Spinal cord (tissue), 10 donors: Measurements from ENCODE around the gene PRICKLE2. TPM values are rescaled to one million over a fixed set of nuclear protein-coding genes. Genes with fewer than 3 reads are reported as not detected.

Source experiments
- DNase-seq, 6 donors: peaks; one replicate each; pipeline versions ENCODE4 v3.0.0 to v3.0.0-alpha.2; 2013 to 2015; ENCODE audit warnings: low spot score in 6 of 6, low read depth in 4 of 6
- H3K27ac ChIP-seq: one replicate; pipeline ENCODE4 v1.5.1; 2013; ENCODE audit warnings: low read depth, low read length, control low read depth
- H3K27me3 ChIP-seq: one replicate; pipeline ENCODE4 v1.6.1; 2013; ENCODE audit warnings: low read length; ENCODE audit not compliant: control insufficient read depth, insufficient read depth
- H3K36me3 ChIP-seq: one replicate; pipeline ENCODE4 v1.6.1; 2013; ENCODE audit warnings: low read length; ENCODE audit not compliant: control insufficient read depth, insufficient read depth
- H3K4me1 ChIP-seq: one replicate; pipeline ENCODE4 v1.6.1; 2013; ENCODE audit warnings: low read length; ENCODE audit not compliant: control insufficient read depth, insufficient read depth
- H3K4me3 ChIP-seq: one replicate; pipeline ENCODE4 v1.5.1; 2013; ENCODE audit warnings: low read depth, low read length, control low read depth
- H3K9me3 ChIP-seq: one replicate; pipeline ENCODE4 v1.6.1; 2013; ENCODE audit warnings: low read length; ENCODE audit not compliant: control insufficient read depth, insufficient read depth
- WGBS: methylation state at CpG from one replicate; pipeline ENCODE4 v1.1.5; 2013; ENCODE audit warnings: missing lambda C conversion rate; ENCODE audit not compliant: insufficient coverage; 5-methylcytosine and 5-hydroxymethylcytosine counted together
- polyA plus RNA-seq, 2 donors: library from polyadenylated mRNA; unstranded; fragments of 120-200 nt; gene quantifications; one replicate each; pipeline ENCODE4 v1.2.1, GENCODE V29; 2013; ENCODE audit not compliant: insufficient read length in 2 of 2
- total RNA-seq, 2 donors: library from RNA; depleted of rRNA in 1 of 2; stranded (reverse); fragments of 120-200 nt in 1 of 2; fragments of >200 nt in 1 of 2; gene quantifications; one replicate each; pipeline versions ENCODE4 v1.2.3 to v1.2.4, GENCODE V29; 2013 to 2014
- donor health status: healthy.

The PRICKLE2 gene
- total and polyA plus RNA-seq, 4 donors = 24.2 to 51.3 (median 27.3) TPM

GRCh38 chr3:64064804-64065203 lies 160.5 kb downstream of the PRICKLE2 start:
- H3K36me3 ChIP-seq = no peaks in the 10 kb centered on the region
- no peak overlapping the region for H3K27ac ChIP-seq
- no peaks in the 10 kb centered on the region for H3K9me3 ChIP-seq
- peaks cover 5% of the 10 kb centered on the region for H3K4me1 ChIP-seq
- WGBS = 83% methylated on average over 2 of the region's 2 CpGs
- no peak for DNase-seq
- no peaks in the 10 kb centered on the region for H3K27me3 ChIP-seq
- H3K4me3 ChIP-seq = no peak overlapping the region

- Histone ChIP-seq H3K27ac (no peak overlapping the region), H3K4me3 (no peak overlapping the region), H3K36me3 (no peaks in the 10 kb centered on the region), H3K4me1 (peaks cover 5% of the 10 kb centered on the region), H3K9me3 (no peaks in the 10 kb centered on the region), H3K27me3 (no peaks in the 10 kb centered on the region)
- DNase-seq = no peak
- WGBS = 88% methylated on average over 1 of the region's 2 CpGs
Observed at GRCh38 chr3:64063983-64064438, 161.3 kb downstream of the PRICKLE2 start.

DNA sequence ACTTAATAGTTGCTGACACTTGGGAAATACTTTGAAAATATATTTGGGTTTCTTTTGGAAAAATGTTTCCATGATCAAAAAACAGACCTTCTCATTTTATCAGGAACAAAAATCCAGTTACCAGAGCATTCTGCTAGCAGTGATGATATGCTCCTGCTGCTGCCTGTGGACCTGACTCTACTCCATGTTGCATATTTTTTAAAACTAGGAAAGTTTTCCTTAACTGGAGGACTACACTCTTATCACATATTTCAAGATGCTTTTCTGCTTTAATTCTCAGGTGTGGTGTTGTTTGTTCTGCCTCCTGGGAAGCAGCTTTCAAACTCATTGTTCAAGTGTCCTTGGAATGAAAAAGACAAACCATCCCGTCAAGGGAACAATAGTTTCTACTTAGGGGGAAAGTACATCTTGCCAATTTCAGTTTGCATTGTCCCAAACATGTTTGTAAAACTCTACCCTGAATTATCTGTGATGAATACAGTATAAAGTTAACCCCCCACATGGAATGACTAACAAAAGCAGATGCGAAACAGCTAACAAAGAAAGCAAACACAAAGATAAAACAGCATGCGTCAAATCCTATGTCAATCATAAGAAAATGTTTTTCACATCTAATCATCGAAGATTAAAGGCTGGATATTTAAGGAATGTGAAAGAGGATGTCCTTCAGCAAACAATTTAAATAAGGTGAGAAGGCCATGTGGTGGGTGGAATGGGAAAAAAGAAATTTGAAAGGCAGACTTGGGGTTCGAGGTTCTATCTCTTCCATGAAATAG lies 161.9 kb downstream of the PRICKLE2 start:
- Histone ChIP-seq H3K4me3 (no peak overlapping the region), H3K27ac (no peak overlapping the region), H3K27me3 (no peaks in the 10 kb centered on the region), H3K36me3 (no peaks in the 10 kb centered on the region), H3K4me1 (peaks cover 5% of the 10 kb centered on the region), H3K9me3 (no peaks in the 10 kb centered on the region)
- DNase-seq = no peak
- WGBS = no CpG with 5 or more reads among the region's 5 CpGs

DNA sequence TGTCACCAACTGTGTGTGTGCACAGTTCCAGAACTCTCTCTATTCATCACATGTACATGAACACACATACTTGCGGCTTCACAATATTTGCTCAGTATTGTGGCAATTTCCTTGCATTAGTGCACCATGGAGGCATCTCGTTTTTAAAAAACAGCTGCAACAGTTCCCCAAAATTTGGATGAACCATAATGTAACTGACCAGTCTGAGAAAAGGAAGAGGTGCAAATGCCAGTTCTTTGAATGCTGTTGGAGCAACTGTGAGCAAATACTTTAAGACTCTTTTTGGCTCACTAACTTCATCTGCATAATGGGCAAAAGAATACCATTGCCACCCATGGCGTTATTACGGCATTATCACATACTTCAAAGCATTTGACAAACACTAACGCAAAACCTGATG lies 163.6 kb downstream of the PRICKLE2 start:
- H3K9me3 ChIP-seq = no peaks in the 10 kb centered on the region
- H3K27ac ChIP-seq = no peak overlapping the region
- no peaks in the 10 kb centered on the region for H3K36me3 ChIP-seq
- no peak overlapping the region for H3K4me3 ChIP-seq
- H3K27me3 ChIP-seq = no peaks in the 10 kb centered on the region
- DNase-seq = no peak
- WGBS = 71% methylated on average over 1 of the region's 5 CpGs
- no peaks in the 10 kb centered on the region for H3K4me1 ChIP-seq

- Histone ChIP-seq H3K27ac (no peak overlapping the region), H3K36me3 (no peaks in the 10 kb centered on the region), H3K27me3 (no peaks in the 10 kb centered on the region), H3K4me3 (no peak overlapping the region), H3K9me3 (no peaks in the 10 kb centered on the region), H3K4me1 (no peaks in the 10 kb centered on the region)
- DNase-seq = no peak
- no CpG with 5 or more reads among the region's 3 CpGs for WGBS
Observed at GRCh38 chr3:64059484-64060175, 165.6 kb downstream of the PRICKLE2 start.

GRCh38 chr3:64058566-64058965 lies 166.7 kb downstream of the PRICKLE2 start:
- no peaks in the 10 kb centered on the region for H3K4me1 ChIP-seq
- H3K9me3 ChIP-seq = no peaks in the 10 kb centered on the region
- peak in 1 of 6 donors; percentile 65 for DNase-seq
- no peak overlapping the region for H3K4me3 ChIP-seq
- WGBS = 57% methylated on average over 1 of the region's 4 CpGs
- H3K27ac ChIP-seq = no peak overlapping the region
- no peaks in the 10 kb centered on the region for H3K27me3 ChIP-seq
- H3K36me3 ChIP-seq = no peaks in the 10 kb centered on the region

DNA sequence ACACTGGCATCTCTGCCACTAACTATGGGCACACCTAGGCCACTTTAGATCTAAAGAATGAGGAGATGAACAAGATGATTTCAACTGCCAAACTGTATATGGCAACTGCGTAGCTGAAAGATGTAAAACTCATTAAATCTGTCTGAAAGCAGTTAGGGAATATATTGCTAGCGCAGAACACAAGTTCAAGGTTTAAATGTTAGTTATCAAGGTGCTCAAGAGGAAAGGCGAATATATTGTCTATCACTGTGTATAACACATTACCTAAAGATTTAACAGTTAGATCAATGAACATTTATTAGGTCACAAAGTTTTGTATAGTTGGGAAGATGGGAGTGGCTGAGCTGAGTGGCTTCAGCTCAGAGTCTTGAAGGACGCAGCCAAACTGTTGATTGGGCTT lies 168.0 kb downstream of the PRICKLE2 start:
- 100% methylated on average over 1 of the region's 4 CpGs for WGBS
- H3K27ac ChIP-seq = no peak overlapping the region

DNA sequence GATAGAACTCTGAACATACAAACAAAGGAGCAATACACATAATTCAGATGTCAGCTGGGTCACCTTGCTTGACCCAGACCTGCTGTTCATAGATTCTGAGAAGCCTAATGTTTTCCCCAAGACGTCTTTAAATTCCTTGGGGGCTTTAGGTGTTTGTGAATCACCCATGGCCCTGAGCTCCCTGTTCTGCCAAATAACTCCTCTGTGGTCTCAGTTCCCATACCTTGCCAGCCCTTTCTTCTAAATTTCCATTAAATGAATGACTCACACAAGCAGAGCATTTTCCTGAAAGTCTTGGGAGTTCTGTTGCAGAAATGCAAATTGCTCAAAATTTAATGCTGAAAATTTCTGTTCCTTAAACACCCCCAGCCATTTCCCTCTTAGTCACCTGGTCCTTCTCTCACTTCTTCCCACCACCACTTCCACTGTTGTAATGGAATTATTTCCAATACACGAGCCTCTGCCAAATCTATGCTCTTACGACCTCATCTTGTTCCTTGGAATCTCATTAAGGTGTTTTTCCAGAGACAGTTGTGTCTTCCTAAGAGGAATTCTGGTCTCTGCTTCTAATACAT lies 168.6 kb downstream of the PRICKLE2 start:
- Histone ChIP-seq H3K27me3 (no peaks in the 10 kb centered on the region), H3K27ac (no peak overlapping the region), H3K4me3 (no peak overlapping the region), H3K9me3 (no peaks in the 10 kb centered on the region), H3K36me3 (no peaks in the 10 kb centered on the region), H3K4me1 (no peaks in the 10 kb centered on the region)
- no peak for DNase-seq
- WGBS = no CpG with 5 or more reads among the region's 3 CpGs

More for the DNA sequence above, 168.0 kb downstream of the PRICKLE2 start:
- Histone ChIP-seq H3K4me1 (no peaks in the 10 kb centered on the region), H3K36me3 (no peaks in the 10 kb centered on the region), H3K4me3 (no peak overlapping the region), H3K9me3 (no peaks in the 10 kb centered on the region), H3K27me3 (no peaks in the 10 kb centered on the region)
- no peak for DNase-seq

DNA sequence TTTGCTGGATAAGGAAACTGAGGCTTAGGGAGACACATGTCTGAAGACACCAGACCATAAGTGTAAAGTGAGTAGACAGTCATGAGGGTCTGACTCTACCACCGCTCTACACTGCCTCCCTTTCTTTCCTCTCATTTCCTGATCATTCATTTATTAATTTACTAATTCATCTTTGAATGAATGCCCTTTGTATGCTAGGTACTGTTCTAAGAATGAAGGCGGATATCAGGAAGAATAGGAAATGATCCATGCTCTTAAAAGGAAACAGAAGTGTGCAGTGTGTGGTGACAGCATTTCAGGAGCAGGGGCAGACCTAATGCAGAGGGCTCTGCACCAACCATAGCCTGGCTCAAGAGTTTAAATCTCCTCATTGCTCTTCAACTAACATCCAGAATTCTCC lies 170.2 kb downstream of the PRICKLE2 start:
- Histone ChIP-seq H3K4me1 (no peaks in the 10 kb centered on the region), H3K36me3 (no peaks in the 10 kb centered on the region), H3K9me3 (no peaks in the 10 kb centered on the region), H3K4me3 (no peak overlapping the region), H3K27me3 (no peaks in the 10 kb centered on the region), H3K27ac (no peak overlapping the region)
- DNase-seq = no peak
- WGBS = no CpG with 5 or more reads among the region's 2 CpGs
